Measurements from ENCODE around the gene GUCY2F. TPM values are rescaled to one million over a fixed set of nuclear protein-coding genes. Genes with fewer than 3 reads are reported as not detected.

The GUCY2F gene
- total and polyA plus RNA-seq, 11 donors: not detected

DNA sequence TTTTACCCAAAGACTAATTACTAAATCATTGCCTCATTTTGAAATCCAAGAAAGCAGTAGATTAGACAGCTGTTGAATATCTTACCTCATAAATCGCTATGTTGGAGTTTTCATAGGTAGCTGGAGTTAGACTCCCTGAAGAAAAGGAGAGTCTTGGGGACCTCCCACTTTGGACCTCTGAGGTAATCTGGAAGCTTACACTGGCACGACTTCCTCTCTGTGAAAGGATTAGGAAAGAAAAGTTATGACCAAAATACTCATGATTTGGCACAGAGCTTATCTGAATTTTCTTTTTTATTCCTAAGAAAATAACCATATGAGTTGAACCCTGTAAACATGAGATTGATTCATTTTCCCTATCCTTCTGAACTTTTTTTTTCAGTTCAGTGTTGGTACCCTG lies 40.6 kb downstream of the GUCY2F start:
- WGBS, 4 donors: 46 to 65% (median 62%) methylated on average over 2 of the region's 2 CpGs
- H3K9me3 ChIP-seq: peaks cover 0 to 4% (median 0%) of the 10 kb centered on the region in 12 donors
- peaks cover 0 to 32% (median 0%) of the 10 kb centered on the region in 9 donors for H3K27me3 ChIP-seq
- H3K4me1 ChIP-seq: no peaks in the 10 kb centered on the region
- no peak for ATAC-seq
- H3K27ac ChIP-seq: no peak overlapping the region
- no peak for TF ChIP-seq POLR2A (IDR thresholded peaks at IDR 0.05)
- no peak overlapping the region for H3K4me3 ChIP-seq
- H3K36me3 ChIP-seq: no peaks in the 10 kb centered on the region
- no peak for DNase-seq
- intact Hi-C loops (cut with DNase I): no loop called here

DNA sequence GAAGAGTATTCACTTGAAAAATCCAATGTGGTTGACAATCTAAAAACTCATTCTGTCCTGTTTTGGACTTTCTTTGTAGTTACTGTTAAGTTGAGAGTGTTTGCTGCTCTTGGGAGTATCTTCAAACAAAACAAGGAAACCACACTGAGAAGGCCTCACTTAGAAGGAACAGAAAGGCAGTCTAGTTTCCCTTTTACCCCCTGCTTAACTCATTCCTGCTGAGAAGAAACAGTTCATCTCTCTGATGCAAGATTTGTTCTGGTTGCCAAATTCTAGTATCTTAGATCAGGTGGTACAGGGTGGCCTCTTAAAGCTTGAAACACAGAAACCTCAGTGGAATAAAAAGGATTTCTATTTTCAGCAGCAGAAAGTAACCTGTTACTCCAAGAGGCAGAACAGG lies 41.4 kb downstream of the GUCY2F start:
- intact Hi-C loops (cut with DNase I): no loop called here
- H3K9me3 ChIP-seq: no peaks in the 10 kb centered on the region
- DNase-seq (no peak), ATAC-seq (no peak)
- peaks cover 0 to 32% (median 0%) of the 10 kb centered on the region in 9 donors for H3K27me3 ChIP-seq
- H3K4me1 ChIP-seq: no peaks in the 10 kb centered on the region
- no peak overlapping the region for H3K27ac ChIP-seq
- H3K4me3 ChIP-seq: no peak overlapping the region
- no peak for TF ChIP-seq POLR2A (IDR thresholded peaks at IDR 0.05)
- TF ChIP-seq, protein P1, sequence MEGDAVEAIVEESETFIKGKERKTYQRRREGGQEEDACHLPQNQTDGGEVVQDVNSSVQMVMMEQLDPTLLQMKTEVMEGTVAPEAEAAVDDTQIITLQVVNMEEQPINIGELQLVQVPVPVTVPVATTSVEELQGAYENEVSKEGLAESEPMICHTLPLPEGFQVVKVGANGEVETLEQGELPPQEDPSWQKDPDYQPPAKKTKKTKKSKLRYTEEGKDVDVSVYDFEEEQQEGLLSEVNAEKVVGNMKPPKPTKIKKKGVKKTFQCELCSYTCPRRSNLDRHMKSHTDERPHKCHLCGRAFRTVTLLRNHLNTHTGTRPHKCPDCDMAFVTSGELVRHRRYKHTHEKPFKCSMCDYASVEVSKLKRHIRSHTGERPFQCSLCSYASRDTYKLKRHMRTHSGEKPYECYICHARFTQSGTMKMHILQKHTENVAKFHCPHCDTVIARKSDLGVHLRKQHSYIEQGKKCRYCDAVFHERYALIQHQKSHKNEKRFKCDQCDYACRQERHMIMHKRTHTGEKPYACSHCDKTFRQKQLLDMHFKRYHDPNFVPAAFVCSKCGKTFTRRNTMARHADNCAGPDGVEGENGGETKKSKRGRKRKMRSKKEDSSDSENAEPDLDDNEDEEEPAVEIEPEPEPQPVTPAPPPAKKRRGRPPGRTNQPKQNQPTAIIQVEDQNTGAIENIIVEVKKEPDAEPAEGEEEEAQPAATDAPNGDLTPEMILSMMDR (IDR thresholded peaks at IDR 0.05): no peak
- no peaks in the 10 kb centered on the region for H3K36me3 ChIP-seq

DNA sequence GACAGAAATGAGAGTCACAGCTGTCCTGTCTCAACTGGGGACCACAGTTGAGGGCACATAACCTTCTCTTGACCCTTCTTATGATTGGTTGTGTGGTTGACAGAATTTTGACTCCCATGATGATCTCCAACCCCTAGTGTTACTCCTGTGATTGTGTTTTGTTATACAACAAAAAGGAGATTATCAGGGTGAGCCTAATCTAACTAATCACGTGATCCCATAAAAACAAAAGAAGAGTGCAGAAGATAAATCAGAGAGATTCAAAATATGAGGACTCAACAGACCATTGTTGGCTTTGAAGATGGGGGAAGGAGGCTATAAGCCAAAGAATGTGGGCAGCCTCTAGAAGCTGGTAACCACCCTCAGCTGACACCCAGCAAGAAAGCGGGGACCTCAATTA lies 72.7 kb downstream of the GUCY2F start:
- H3K36me3 ChIP-seq: no peaks in the 10 kb centered on the region
- H3K4me3 ChIP-seq: no peak overlapping the region
- ATAC-seq (no peak), DNase-seq (no peak)
- no peaks in the 10 kb centered on the region for H3K9me3 ChIP-seq
- 68 to 75% (median 72%) methylated on average over 2 of the region's 2 CpGs for WGBS, 4 donors
- TF ChIP-seq, protein P1 (IDR thresholded peaks at IDR 0.05): no peak
- no peak for TF ChIP-seq POLR2A (IDR thresholded peaks at IDR 0.05)
- H3K4me1 ChIP-seq: no peaks in the 10 kb centered on the region
- intact Hi-C loops (cut with DNase I): no loop called here
- H3K27ac ChIP-seq: no peak overlapping the region
- peaks cover 0 to 52% (median 0%) of the 10 kb centered on the region in 9 donors for H3K27me3 ChIP-seq

DNA sequence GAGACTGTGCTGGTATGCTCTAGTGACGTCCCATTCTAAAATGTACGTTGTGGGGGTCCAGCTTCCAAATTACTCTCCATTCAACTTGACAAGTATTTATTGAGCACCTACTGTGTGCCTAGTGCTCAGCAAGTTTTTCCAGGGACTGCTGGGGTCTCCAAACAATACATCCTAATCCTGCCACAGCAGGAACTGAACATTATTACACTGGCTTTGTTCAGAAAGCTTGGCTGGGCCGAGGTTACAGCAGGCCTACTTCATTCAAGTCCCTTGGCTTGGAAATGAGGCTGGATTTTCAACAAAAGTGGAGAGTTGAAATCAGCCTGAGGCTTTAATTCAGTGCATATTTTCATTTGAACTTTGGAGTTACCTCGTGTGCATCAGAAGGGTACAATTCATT lies 78.0 kb downstream of the GUCY2F start:
- intact Hi-C loops (cut with DNase I): no loop called here
- 52 to 70% (median 64%) methylated on average over 4 of the region's 4 CpGs for WGBS, 4 donors
- no peaks in the 10 kb centered on the region for H3K4me1 ChIP-seq
- no peak overlapping the region for H3K27ac ChIP-seq
- no peak overlapping the region for H3K4me3 ChIP-seq
- DNase-seq (no peak), ATAC-seq (no peak)
- no peak for TF ChIP-seq POLR2A (IDR thresholded peaks at IDR 0.05)
- TF ChIP-seq, protein P1 (IDR thresholded peaks at IDR 0.05): no peak
- no peaks in the 10 kb centered on the region for H3K36me3 ChIP-seq
- peaks cover 0 to 38% (median 0%) of the 10 kb centered on the region in 9 donors for H3K27me3 ChIP-seq
- H3K9me3 ChIP-seq: no peaks in the 10 kb centered on the region

DNA sequence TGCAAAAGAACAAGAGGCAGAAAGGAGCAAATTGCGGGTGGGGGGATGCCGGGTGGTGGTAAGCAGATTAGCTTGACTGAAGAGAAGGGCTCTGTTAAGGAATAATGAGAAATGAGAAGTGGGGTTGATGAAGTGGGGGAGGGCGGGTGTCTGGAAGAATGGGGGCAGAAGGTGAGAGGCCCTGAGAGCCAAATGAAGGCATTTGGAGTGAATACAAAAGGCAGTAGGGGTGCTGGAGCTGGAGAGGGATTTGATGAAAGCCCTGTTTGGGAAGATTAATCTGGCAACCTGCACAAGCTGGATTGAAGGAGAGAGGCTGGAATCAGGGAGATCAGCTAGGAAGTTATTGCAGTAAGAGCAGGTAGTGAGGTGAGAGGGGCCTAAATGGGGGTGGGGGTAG lies 82.1 kb downstream of the GUCY2F start:
- Histone ChIP-seq H3K27me3 (peaks cover 0 to 28% (median 0%) of the 10 kb centered on the region in 9 donors), H3K4me3 (no peak overlapping the region), H3K27ac (no peak overlapping the region), H3K36me3 (no peaks in the 10 kb centered on the region), H3K4me1 (no peaks in the 10 kb centered on the region), H3K9me3 (no peaks in the 10 kb centered on the region)
- DNase-seq: no peak
- intact Hi-C loops (cut with DNase I): no loop called here
- WGBS, 4 donors: 41 to 55% (median 51%) methylated on average over 3 of the region's 3 CpGs
- no peak for ATAC-seq
- TF ChIP-seq, protein P1 (IDR thresholded peaks at IDR 0.05): no peak
- TF ChIP-seq POLR2A (IDR thresholded peaks at IDR 0.05): no peak
